GM21825 (cell line): ENCODE measurements around the gene ETDA.
"Not testable (repeated sequence)": the region's sequence is repeated elsewhere in the genome, so short reads cannot be mapped to it uniquely, and the experiment has no call there.

Experiments used
- ATAC-seq: cut with Tn5 transposase; IDR thresholded peaks from one replicate; pipeline ENCODE4 v1.9.1; 2021; ENCODE audit warnings: mild to moderate bottlenecking, moderate library complexity; ENCODE audit not compliant: unreplicated experiment

ETDA gene

DNA sequence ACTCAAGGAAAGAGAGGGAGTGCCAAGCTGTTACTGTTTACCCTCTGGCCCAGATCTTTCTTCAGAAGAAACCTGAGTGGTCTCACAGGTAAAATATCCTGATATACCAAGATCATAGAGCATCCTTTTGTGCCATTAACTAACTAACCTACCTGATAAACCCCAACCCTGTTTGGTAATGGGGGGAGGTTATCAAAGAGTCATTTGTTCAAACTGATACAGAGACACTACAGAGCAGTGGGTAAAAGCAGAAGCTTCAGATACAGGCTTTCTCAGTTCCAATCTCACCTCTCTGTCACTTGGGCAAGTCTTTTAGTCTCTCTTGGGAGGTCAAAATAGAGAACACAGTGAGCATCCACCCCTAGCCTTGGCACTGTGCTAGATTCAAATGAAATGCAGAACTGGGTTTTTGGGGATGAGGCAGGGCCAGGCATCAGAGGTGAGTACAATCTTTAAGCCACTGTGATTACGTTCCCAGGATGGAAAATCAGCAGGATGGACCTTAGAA lies at the start of gene ETDA:
TSS of gene ETDA (plus strand) at position 51 of the 508 bp plus-strand sequence. CDS start 1,216 bp downstream, outside the sequence.
- not testable (repeated sequence) for ATAC-seq

GRCh38 chrX:135206427-135206826 lies 45.4 kb upstream of the ETDA start:
- not testable (repeated sequence) for ATAC-seq

- no peak for ATAC-seq
Observed at GRCh38 chrX:135213200-135213844, 38.5 kb upstream of the ETDA start.

DNA sequence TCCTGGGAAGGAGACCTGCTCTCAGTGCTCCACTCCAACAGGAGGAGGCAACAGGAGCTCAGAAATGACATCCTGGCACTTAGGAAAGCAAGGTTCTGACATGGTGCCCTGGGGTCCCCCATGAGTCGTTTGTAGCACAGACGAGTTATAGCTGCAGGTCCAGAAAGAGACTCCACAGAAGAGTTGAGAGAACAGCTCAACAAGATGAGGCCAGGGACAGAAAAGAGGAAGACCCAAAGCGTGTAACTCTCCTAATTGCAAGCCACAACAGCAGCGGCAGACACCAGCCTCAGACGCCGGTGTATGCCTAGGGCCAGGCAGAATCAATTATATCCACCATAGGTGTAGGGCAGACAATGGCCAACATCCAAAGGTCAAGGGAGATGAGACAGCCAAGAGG lies 5.9 kb upstream of the ETDA start:
- ATAC-seq, result not testable (repeated sequence)

GRCh38 chrX:135256087-135256684 lies 4.3 kb downstream of the ETDA start:
- ATAC-seq, result not testable (repeated sequence)

GRCh38 chrX:135256923-135257322 lies 5.1 kb downstream of the ETDA start:
- ATAC-seq, result no peak

DNA sequence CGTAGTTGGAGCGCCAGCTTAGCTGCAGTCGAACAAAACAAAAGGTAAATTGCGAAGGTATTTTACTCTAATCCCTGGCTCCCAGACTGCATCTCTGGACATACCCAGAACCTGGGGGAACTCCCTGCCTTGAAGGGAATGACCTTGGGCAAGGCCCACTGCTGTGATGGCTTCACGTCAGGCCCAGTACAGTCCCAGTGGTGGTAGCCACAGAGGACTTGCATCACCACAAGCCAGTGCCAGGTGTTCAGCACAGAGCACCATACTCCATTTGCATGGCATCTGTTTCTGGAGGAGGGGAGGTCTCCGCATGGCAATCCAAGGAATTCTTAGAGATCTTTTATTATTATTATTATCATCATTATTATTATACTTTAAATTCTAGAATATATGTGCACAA lies 5.6 kb downstream of the ETDA start:
- no peak for ATAC-seq

DNA sequence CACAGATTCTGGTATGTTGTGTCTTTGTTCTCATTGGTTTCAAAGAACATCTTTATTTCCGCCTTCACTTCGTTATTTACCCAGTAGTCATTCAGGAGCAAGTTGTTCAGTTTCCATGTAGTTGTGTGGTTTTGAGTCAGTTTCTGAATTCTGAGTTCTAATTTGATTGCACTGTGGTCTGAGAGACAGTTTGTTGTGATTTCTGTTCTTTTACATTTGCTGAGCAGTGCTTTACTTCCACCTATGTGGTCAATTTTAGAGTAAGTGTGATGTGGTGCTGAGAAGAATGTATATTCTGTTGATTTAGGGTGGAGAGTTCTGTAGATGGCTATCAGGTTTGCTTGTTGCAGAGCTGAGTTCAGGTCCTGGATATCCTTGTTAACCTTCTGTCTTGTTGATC lies 9.1 kb downstream of the ETDA start:
- not testable (repeated sequence) for ATAC-seq

GRCh38 chrX:135263376-135263775 lies 11.5 kb downstream of the ETDA start:
- ATAC-seq, result not testable (repeated sequence)

DNA sequence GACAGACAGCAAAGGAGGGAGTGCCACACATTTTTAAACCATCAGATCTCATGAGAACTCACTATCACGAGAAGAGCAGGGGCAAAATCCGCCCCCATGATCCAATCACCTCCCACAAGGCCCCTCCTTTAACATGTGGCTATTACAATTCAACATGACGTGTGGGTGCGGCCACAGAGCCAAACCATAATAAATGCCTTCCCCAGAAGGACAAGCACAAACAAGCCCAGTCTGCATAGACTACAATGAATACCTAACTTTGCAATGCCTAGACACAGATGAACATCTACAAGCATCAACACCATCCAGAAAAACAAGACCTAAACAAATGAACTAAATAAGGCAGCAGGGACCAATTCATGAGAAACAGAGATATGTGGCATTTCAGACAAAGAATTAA lies 12.3 kb downstream of the ETDA start:
- ATAC-seq, result no peak

DNA sequence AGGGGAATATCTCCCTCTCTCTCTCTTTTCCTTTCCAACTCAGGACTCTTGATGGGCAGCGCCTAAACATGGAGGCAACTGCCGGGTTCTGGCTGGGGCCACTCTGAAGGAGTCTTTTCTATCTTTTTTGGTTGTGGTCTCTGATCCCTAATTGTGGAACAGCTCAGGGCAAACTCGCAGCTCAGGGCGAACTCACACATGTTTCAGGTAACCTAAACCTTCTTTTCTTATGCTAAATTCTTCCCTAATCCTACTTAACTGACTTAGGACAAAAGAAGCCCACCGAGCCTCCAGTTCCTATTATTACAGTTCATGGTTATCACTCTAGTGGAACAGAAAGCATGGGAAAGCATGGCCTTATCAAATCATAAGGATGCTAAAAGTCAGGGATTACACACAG lies 21.3 kb downstream of the ETDA start:
- no peak for ATAC-seq

- no peak for ATAC-seq
Observed at GRCh38 chrX:135275973-135276372, 24.1 kb downstream of the ETDA start.

- ATAC-seq, result no peak
Observed at GRCh38 chrX:135287266-135287823, 35.5 kb downstream of the ETDA start.

- peak; percentile 95 for ATAC-seq
Observed at GRCh38 chrX:135295238-135295943, 43.5 kb downstream of the ETDA start.

DNA sequence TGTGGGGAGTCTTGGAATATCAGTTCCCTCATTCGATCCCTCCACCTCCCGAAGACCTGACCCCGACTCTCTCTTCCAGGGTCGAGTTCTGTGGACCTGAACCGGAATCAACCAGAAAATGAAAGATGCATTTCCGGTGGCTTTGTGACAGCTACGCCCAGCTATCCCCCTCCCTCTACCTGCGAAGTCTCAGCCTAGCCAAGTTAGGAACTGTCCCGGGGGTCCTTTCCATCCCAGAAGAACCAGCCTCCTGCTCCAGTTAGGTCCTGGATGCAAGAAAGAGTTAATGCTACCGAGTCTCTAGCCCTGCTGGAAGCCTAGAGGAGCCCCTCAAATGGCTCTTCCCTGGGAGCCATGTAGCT lies 44.1 kb downstream of the ETDA start:
- ATAC-seq, result peak; percentile 48

DNA sequence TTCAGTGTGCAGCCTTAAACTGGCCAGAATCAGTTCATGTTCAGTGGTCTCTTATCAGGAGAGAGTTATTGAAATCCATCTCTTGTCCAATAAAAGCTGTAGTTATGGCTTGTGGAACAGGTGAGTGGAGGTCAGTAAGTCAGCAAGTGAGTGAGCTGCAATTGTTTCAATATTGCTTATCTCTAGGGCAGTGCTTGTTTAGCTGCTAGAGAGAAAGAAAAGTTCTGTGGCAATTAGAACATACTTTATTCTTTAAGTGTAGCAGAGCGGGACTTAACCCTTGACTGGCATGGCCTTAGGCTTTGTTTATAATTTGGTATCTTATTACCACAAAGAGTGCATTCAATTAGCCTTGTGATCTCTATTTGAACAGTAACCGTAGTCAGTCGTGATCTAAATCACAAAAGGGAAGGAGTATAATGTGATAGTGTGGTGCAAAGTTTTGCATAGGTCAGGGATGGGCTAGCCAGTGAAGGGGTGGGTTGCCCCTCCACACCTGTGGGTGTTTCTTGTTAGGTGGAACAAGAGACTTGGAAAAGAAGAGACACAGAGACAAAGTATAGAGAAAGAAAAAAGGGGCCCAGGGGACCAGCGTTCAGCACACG lies 50.5 kb downstream of the ETDA start:
- ATAC-seq, result no peak
